Parathyroid adenoma (tissue), 2 donors: ENCODE results near the gene TSLP.

ENCODE experiments used
- H2AFZ ChIP-seq: fragments of 300-600 bp; sonication (generic); one replicate; pipeline ENCODE4 v1.7.0; 2017; ENCODE audit warnings: antibody characterized with exemption, mild to moderate bottlenecking
- H3K27ac ChIP-seq: fragments of 300-600 bp; sonication (generic); one replicate; pipeline ENCODE4 v1.7.0; 2017
- H3K27me3 ChIP-seq: fragments of 300-600 bp; sonication (generic); one replicate; pipeline ENCODE4 v1.7.0; 2017; ENCODE audit warnings: low read length; ENCODE audit not compliant: control insufficient read depth, insufficient read depth
- H3K36me3 ChIP-seq: fragments of 300-600 bp; sonication (generic); one replicate; pipeline ENCODE4 v1.7.0; 2017; ENCODE audit warnings: low read length; ENCODE audit not compliant: control insufficient read depth, insufficient read depth
- H3K4me1 ChIP-seq: fragments of 300-600 bp; sonication (generic); one replicate; pipeline ENCODE4 v1.7.0; 2017; ENCODE audit warnings: control low read depth
- H3K4me2 ChIP-seq: fragments of 300-600 bp; sonication (generic); one replicate; pipeline ENCODE4 v1.7.0; 2017; ENCODE audit warnings: low read length
- H3K4me3 ChIP-seq: fragments of 300-600 bp; sonication (generic); one replicate; pipeline ENCODE4 v1.7.0; 2017; ENCODE audit warnings: low read depth, low read length
- H3K79me2 ChIP-seq: fragments of 300-600 bp; sonication (generic); one replicate; pipeline ENCODE4 v1.7.0; 2017; ENCODE audit warnings: control low read depth
- H3K9ac ChIP-seq: fragments of 300-600 bp; sonication (generic); one replicate; pipeline ENCODE4 v1.7.0; 2017; ENCODE audit warnings: mild to moderate bottlenecking
- H3K9me3 ChIP-seq: fragments of 300-600 bp; sonication (generic); one replicate; pipeline ENCODE4 v1.7.0; 2017; ENCODE audit warnings: low read length; ENCODE audit not compliant: control insufficient read depth
- TF ChIP-seq, protein P1 (sequence below): fragments of 300-600 bp; sonication (generic); IDR thresholded peaks from one replicate; pipeline ENCODE4 v1.7.0; 2017; ENCODE audit warnings: antibody characterized with exemption, mild to moderate bottlenecking
- donor health status: primary hyperparathyroidism.

Gene TSLP

GRCh38 chr5:111122398-111122797, 50.9 kb downstream of the TSLP start:
- no peaks in the 10 kb centered on the region for H3K9me3 ChIP-seq
- H3K9ac ChIP-seq: no peak overlapping the region
- H3K27me3 ChIP-seq: no peaks in the 10 kb centered on the region
- H3K27ac ChIP-seq: no peak overlapping the region
- H3K4me2 ChIP-seq: no peak overlapping the region
- no peaks in the 10 kb centered on the region for H3K79me2 ChIP-seq
- no peaks in the 10 kb centered on the region for H3K4me1 ChIP-seq
- H3K4me3 ChIP-seq: no peak overlapping the region
- H2AFZ ChIP-seq: no peak overlapping the region
- TF ChIP-seq, protein P1, sequence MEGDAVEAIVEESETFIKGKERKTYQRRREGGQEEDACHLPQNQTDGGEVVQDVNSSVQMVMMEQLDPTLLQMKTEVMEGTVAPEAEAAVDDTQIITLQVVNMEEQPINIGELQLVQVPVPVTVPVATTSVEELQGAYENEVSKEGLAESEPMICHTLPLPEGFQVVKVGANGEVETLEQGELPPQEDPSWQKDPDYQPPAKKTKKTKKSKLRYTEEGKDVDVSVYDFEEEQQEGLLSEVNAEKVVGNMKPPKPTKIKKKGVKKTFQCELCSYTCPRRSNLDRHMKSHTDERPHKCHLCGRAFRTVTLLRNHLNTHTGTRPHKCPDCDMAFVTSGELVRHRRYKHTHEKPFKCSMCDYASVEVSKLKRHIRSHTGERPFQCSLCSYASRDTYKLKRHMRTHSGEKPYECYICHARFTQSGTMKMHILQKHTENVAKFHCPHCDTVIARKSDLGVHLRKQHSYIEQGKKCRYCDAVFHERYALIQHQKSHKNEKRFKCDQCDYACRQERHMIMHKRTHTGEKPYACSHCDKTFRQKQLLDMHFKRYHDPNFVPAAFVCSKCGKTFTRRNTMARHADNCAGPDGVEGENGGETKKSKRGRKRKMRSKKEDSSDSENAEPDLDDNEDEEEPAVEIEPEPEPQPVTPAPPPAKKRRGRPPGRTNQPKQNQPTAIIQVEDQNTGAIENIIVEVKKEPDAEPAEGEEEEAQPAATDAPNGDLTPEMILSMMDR: no peak
- no peaks in the 10 kb centered on the region for H3K36me3 ChIP-seq

- no peaks in the 10 kb centered on the region for H3K4me1 ChIP-seq
- H3K27ac ChIP-seq: no peak overlapping the region
- no peaks in the 10 kb centered on the region for H3K36me3 ChIP-seq
- H3K27me3 ChIP-seq: no peaks in the 10 kb centered on the region
- H3K9ac ChIP-seq: no peak overlapping the region
- no peak overlapping the region for H3K4me2 ChIP-seq
- TF ChIP-seq, protein P1: no peak
- H3K9me3 ChIP-seq: no peaks in the 10 kb centered on the region
- no peaks in the 10 kb centered on the region for H3K79me2 ChIP-seq
- no peak overlapping the region for H2AFZ ChIP-seq
- H3K4me3 ChIP-seq: no peak overlapping the region
These were observed 53.3 kb downstream of the TSLP start for GRCh38 chr5:111124793-111125192.

DNA sequence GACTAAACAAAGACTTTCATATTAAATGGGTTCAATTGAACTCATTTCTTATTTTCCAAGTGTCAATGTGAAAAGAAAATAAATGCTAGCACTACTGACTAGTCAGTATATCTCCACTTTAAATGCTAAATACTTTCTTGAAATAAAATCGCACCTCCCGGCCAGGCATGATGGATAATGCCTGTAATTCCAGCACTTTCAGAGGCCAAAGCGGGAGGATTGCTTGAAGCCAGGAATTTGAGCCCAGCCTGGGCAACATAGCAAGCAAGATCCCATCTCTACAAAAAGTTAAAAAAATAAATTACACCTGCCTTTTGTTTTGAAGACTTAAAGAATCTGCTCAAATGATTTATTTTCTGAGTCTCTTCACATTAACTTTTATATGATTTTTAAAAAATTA, 55.4 kb downstream of the TSLP start:
- Histone ChIP-seq H3K4me1 (no peaks in the 10 kb centered on the region), H3K4me3 (no peak overlapping the region), H3K4me2 (no peak overlapping the region), H3K79me2 (no peaks in the 10 kb centered on the region), H3K36me3 (no peaks in the 10 kb centered on the region), H3K9ac (no peak overlapping the region), H3K9me3 (no peaks in the 10 kb centered on the region), H3K27ac (no peak overlapping the region), H3K27me3 (no peaks in the 10 kb centered on the region), H2AFZ (no peak overlapping the region)
- TF ChIP-seq, protein P1: no peak
